ENCODE measurements around the gene PFDN5. TPM values are rescaled to one million over a fixed set of nuclear protein-coding genes. Genes with fewer than 3 reads are reported as not detected.

PFDN5 gene
- total RNA-seq, 3 donors from 2014 or later (not counting 1 experiment from before 2014, with no cell fraction given) = 365 to 450 (median 439) TPM

- no peak overlapping the region for H3K27ac ChIP-seq (ENCODE audit: low read length)
- no peak for ATAC-seq
- DNase-seq = no peak
- peaks cover 23% of the 10 kb centered on the region for H3K36me3 ChIP-seq (ENCODE audit: control insufficient read depth, insufficient read depth, low read length)
- H3K9me3 Mint-ChIP-seq = no peaks in the 10 kb centered on the region
- no peaks in the 10 kb centered on the region for H3K36me3 Mint-ChIP-seq
- no peaks in the 10 kb centered on the region for H3K9me3 ChIP-seq (ENCODE audit: control insufficient read depth, insufficient read depth, low read length)
- H3K27ac Mint-ChIP-seq = peak overlapping the region; percentile 53 to 98
- TF ChIP-seq CTCF (IDR thresholded peaks at IDR 0.05) = no peak
- H3K4me3 ChIP-seq (ENCODE audit: low read length) = no peak overlapping the region
- 48% methylated on average over 5 of the region's 5 CpGs for WGBS (ENCODE audit: insufficient coverage)
- intact Hi-C loops (cut with micrococcal nuclease) = loop anchor here (5.0 kb wide), 1 partner anchor 76 kb away; no protein-coding TSS in a partner anchor
- peaks cover 51% of the 10 kb centered on the region for H3K4me1 ChIP-seq (ENCODE audit: control insufficient read depth, insufficient read depth, low read length)
- peak overlapping the region; percentile 70 for H3K4me3 Mint-ChIP-seq
- no peaks in the 10 kb centered on the region for H3K27me3 Mint-ChIP-seq (ENCODE audit: low read depth in 2 of 2)
- H3K27me3 ChIP-seq (ENCODE audit: control insufficient read depth, insufficient read depth, low read length) = no peaks in the 10 kb centered on the region
- H3K4me1 Mint-ChIP-seq = peaks cover 65 to 74% of the 10 kb centered on the region in 2 donors
Observed at GRCh38 chr12:53298164-53298563, 2.8 kb downstream of the PFDN5 start.

GRCh38 chr12:53299101-53299453 is 3.7 kb downstream of the PFDN5 start:
- peak overlapping the region; percentile 78 for H3K4me3 ChIP-seq (ENCODE audit: low read length)
- Mint-ChIP-seq H3K4me1 (peaks cover 65 to 76% of the 10 kb centered on the region in 2 donors), H3K36me3 (no peaks in the 10 kb centered on the region), H3K4me3 (peak overlapping the region; percentile 89), H3K27ac (peak overlapping the region; percentile 72 to 89), H3K9me3 (no peaks in the 10 kb centered on the region), H3K27me3 (ENCODE audit: low read depth in 2 of 2) (no peaks in the 10 kb centered on the region)
- H3K27ac ChIP-seq (ENCODE audit: low read length) = peak overlapping the region; percentile 60
- H3K9me3 ChIP-seq (ENCODE audit: control insufficient read depth, insufficient read depth, low read length) = no peaks in the 10 kb centered on the region
- H3K4me1 ChIP-seq (ENCODE audit: control insufficient read depth, insufficient read depth, low read length) = peaks cover 51% of the 10 kb centered on the region
- ATAC-seq = peak in 1 of 3 donors; percentile 13
- WGBS (ENCODE audit: insufficient coverage) = 55% methylated on average over 5 of the region's 5 CpGs
- peak in 1 of 2 donors; percentile 50 for DNase-seq
- H3K27me3 ChIP-seq (ENCODE audit: control insufficient read depth, insufficient read depth, low read length) = no peaks in the 10 kb centered on the region
- no peak for TF ChIP-seq CTCF (IDR thresholded peaks at IDR 0.05)
- peaks cover 25% of the 10 kb centered on the region for H3K36me3 ChIP-seq (ENCODE audit: control insufficient read depth, insufficient read depth, low read length)
- intact Hi-C loops (cut with micrococcal nuclease) = loop anchor here (1.0 to 5.0 kb wide), 2 partner anchors 22 to 77 kb away; partner anchors contain the start of gene AAAS

- Histone ChIP-seq H3K4me1 (ENCODE audit: control insufficient read depth, insufficient read depth, low read length) (peaks cover 48% of the 10 kb centered on the region), H3K36me3 (ENCODE audit: control insufficient read depth, insufficient read depth, low read length) (peaks cover 25% of the 10 kb centered on the region), H3K27me3 (ENCODE audit: control insufficient read depth, insufficient read depth, low read length) (no peaks in the 10 kb centered on the region), H3K4me3 (ENCODE audit: low read length) (peak within 1 kb of the TSS; percentile 78), H3K9me3 (ENCODE audit: control insufficient read depth, insufficient read depth, low read length) (no peaks in the 10 kb centered on the region), H3K27ac (ENCODE audit: low read length) (peak within 1 kb of the TSS; percentile 60)
- Mint-ChIP-seq H3K27me3 (ENCODE audit: low read depth in 2 of 2) (no peaks in the 10 kb centered on the region), H3K4me3 (peak within 1 kb of the TSS; percentile 89), H3K4me1 (peaks cover 65 to 76% of the 10 kb centered on the region in 2 donors), H3K27ac (peak within 1 kb of the TSS; percentile 72 to 98), H3K36me3 (no peaks in the 10 kb centered on the region), H3K9me3 (no peaks in the 10 kb centered on the region)
- peak; percentile 60 to 75 (median 69) for ATAC-seq
- WGBS (ENCODE audit: insufficient coverage) = 3% methylated on average over 51 of the region's 51 CpGs
- peak; percentile 19 for TF ChIP-seq CTCF (IDR thresholded peaks at IDR 0.05)
- peak; percentile 70 to 93 for DNase-seq
- intact Hi-C loops (cut with micrococcal nuclease) = loop anchor here (1.0 to 5.0 kb wide), 2 partner anchors 22 to 77 kb away; partner anchors contain the start of gene AAAS
Observed at GRCh38 chr12:53299454-53300180, 4.3 kb downstream of the PFDN5 start, which contains the start of gene MYG1. TSS of gene MYG1 (plus strand) at chr12:53299695. CDS start at chr12:53299738, 43 bp downstream.

Data from natural killer cell (primary cell).